HG03196 (cell line): ENCODE results near the gene CPNE4.

Experiments
- ATAC-seq: cut with Tn5 transposase; IDR thresholded peaks from one replicate; pipeline ENCODE4 v1.9.1; 2021; ENCODE audit not compliant: unreplicated experiment

CPNE4 gene

GRCh38 chr3:131616719-131617118 lies 418.1 kb downstream of the CPNE4 start:
- no peak for ATAC-seq

GRCh38 chr3:131612745-131613144 lies 422.1 kb downstream of the CPNE4 start:
- no peak for ATAC-seq

GRCh38 chr3:131610174-131610573 lies 424.6 kb downstream of the CPNE4 start:
- no peak for ATAC-seq

- no peak for ATAC-seq
These were observed 426.1 kb downstream of the CPNE4 start for GRCh38 chr3:131608741-131609140.

GRCh38 chr3:131608296-131608695 lies 426.5 kb downstream of the CPNE4 start:
- peak; percentile 58 for ATAC-seq

- no peak for ATAC-seq
These were observed 428.9 kb downstream of the CPNE4 start for GRCh38 chr3:131605916-131606315.

GRCh38 chr3:131602011-131602779 lies 432.6 kb downstream of the CPNE4 start:
- ATAC-seq: no peak

- ATAC-seq: no peak
These were observed 437.0 kb downstream of the CPNE4 start for GRCh38 chr3:131597816-131598215.

- ATAC-seq: no peak
These were observed 437.9 kb downstream of the CPNE4 start for GRCh38 chr3:131596884-131597283.

- no peak for ATAC-seq
These were observed 443.3 kb downstream of the CPNE4 start for GRCh38 chr3:131591394-131592014.

GRCh38 chr3:131586277-131586676 lies 448.5 kb downstream of the CPNE4 start:
- no peak for ATAC-seq

- ATAC-seq: no peak
These were observed 452.4 kb downstream of the CPNE4 start for GRCh38 chr3:131582438-131582837.

GRCh38 chr3:131568460-131568859 lies 466.4 kb downstream of the CPNE4 start:
- ATAC-seq: no peak

GRCh38 chr3:131564812-131565211 lies 470.0 kb downstream of the CPNE4 start:
- no peak for ATAC-seq

- no peak for ATAC-seq
These were observed 473.3 kb downstream of the CPNE4 start for GRCh38 chr3:131561511-131561910.

GRCh38 chr3:131560795-131561194 lies 474.0 kb downstream of the CPNE4 start:
- ATAC-seq: no peak

GRCh38 chr3:131555456-131555855 lies 479.4 kb downstream of the CPNE4 start:
- no peak for ATAC-seq

- ATAC-seq: peak; percentile 92
These were observed 481.1 kb downstream of the CPNE4 start for GRCh38 chr3:131553495-131554247.

- no peak for ATAC-seq
These were observed 483.1 kb downstream of the CPNE4 start for GRCh38 chr3:131551761-131552160.

- ATAC-seq: no peak
These were observed 484.0 kb downstream of the CPNE4 start for GRCh38 chr3:131550562-131551465.

- ATAC-seq: no peak
These were observed 485.5 kb downstream of the CPNE4 start for GRCh38 chr3:131549340-131549739.
